ENCODE measurements around the gene RAD23A. TPM values are rescaled to one million over a fixed set of nuclear protein-coding genes. Genes with fewer than 3 reads are reported as not detected.

Gene RAD23A
- total and polyA plus RNA-seq, 9 of the 15 experiments (the other 6 are each of a cell fraction or from before 2014, with no cell fraction given), result 9.5 to 181 (median 101) TPM

- TF ChIP-seq ZFPM2 (CRISPR knock-in tag; IDR thresholded peaks at IDR 0.05) (no peak), BRD9 (IDR thresholded peaks at IDR 0.05; ENCODE audit: low read depth, partially characterized antibody) (peak; percentile 5), ESRRB (CRISPR knock-in tag; IDR thresholded peaks at IDR 0.05; ENCODE audit: borderline replicate concordance) (no peak), ZNF586 (CRISPR knock-in tag; conservative IDR thresholded peaks at IDR 0.05) (no peak), ELK1 (CRISPR knock-in tag; IDR thresholded peaks at IDR 0.05) (no peak), ZNF197 (CRISPR knock-in tag; IDR thresholded peaks at IDR 0.05; ENCODE audit: low read depth) (no peak), ZBTB1 (CRISPR knock-in tag; IDR thresholded peaks at IDR 0.05; ENCODE audit: borderline replicate concordance, low read depth) (0 out of 2 replicates have a peak, but pooled peaks have one; percentile 15), KLF16 (IDR thresholded peaks at IDR 0.05) (peak; percentile 50; the same call in 1 of the 2 replicates), DNMT1 (IDR thresholded peaks at IDR 0.05) (no peak), CBFA2T2 (conservative IDR thresholded peaks at IDR 0.05) (peak; percentile 57), ZKSCAN3 (CRISPR knock-in tag; IDR thresholded peaks at IDR 0.05) (no peak), IRF9 (tag; IDR thresholded peaks at IDR 0.05) (no peak), ATF4 (CRISPR knock-in tag; IDR thresholded peaks at IDR 0.05) (no peak), RBM15 (IDR thresholded peaks at IDR 0.05; ENCODE audit: insufficient read depth, low read length) (no peak), DIDO1 (tag; IDR thresholded peaks at IDR 0.05; ENCODE audit: low read depth) (no peak), MAZ (CRISPR knock-in tag; conservative IDR thresholded peaks at IDR 0.05 in 1 of 2, IDR thresholded peaks at IDR 0.05 in 1 of 2) (peak; percentile 92 to 98), FIP1L1 (IDR thresholded peaks at IDR 0.05; ENCODE audit: low read depth, low read length, poor library complexity, severe bottlenecking) (peak; percentile 93), POU5F1 (IDR thresholded peaks at IDR 0.05; ENCODE audit: borderline replicate concordance, low read depth, low read length, partially characterized antibody) (peak; percentile 6), KLF10 (CRISPR knock-in tag; IDR thresholded peaks at IDR 0.05) (no peak), MITF (IDR thresholded peaks at IDR 0.05) (0 out of 2 replicates have a peak, but pooled peaks have one; percentile 20), MEF2D (tag; conservative IDR thresholded peaks at IDR 0.05; ENCODE audit: low read depth) (no peak), ETS2 (tag; IDR thresholded peaks at IDR 0.05; ENCODE audit: borderline replicate concordance, poor library complexity, severe bottlenecking) (no peak), ZNF347 (CRISPR knock-in tag; IDR thresholded peaks at IDR 0.05; ENCODE audit: low read depth) (no peak), EP400 (IDR thresholded peaks at IDR 0.05) (peak; percentile 72)
These were observed 19.6 kb downstream of the RAD23A start (continued) for GRCh38 chr19:12965017-12965811.

All from K562 (cell line).